Measurements from ENCODE around the gene AQP2. TPM values are rescaled to one million over a fixed set of nuclear protein-coding genes. Genes with fewer than 3 reads are reported as not detected.

The AQP2 gene
- total RNA-seq, 1 donor from 2014 or later, result 0.70 TPM

DNA sequence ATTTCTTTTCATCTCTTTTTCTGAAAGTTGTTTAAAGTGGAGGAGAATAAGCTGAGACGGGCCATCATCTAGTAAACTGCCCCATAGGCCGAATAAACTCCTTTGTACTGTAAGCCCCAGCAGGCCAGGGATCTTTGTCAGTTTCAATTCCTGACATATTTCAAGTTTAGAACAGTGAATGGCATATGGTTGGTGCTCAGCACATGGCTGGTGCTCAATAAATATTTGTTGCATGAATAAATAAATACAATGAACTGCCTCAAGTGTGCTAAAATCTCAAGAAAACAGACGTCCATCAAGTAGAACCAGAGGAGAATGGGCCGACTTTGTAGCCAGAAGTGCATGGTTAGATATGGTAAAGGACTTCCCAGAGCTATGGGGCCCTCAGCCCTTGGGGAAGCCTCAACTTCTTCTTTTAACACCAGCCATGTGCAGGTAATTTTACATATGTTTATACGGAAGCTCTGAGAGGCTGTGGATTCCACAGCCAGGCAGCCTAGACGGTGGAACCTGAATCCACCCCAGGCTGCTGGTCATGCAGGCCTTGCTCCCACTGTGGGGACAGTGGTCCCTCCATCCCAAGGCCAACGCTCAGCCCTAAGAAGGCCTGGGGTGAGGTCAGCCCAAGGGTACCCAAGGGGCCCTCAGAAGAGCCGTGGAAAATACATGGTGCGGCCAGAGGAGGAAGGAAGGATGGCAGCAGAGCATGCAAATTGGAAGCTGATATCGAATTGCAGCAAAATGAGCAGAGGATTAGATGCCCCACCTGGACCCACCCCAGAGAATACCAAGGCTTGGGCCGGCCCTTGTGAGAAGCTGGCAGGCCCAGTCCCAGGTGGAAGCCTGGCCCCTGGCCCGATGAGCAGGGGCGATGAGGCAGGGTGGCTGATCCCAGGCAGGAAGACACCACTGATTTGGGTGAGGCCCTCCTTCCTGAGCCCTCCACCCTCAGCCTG lies 8.7 kb upstream of the AQP2 start:
- DNase-seq (ENCODE audit: low spot score), result no peak

DNA sequence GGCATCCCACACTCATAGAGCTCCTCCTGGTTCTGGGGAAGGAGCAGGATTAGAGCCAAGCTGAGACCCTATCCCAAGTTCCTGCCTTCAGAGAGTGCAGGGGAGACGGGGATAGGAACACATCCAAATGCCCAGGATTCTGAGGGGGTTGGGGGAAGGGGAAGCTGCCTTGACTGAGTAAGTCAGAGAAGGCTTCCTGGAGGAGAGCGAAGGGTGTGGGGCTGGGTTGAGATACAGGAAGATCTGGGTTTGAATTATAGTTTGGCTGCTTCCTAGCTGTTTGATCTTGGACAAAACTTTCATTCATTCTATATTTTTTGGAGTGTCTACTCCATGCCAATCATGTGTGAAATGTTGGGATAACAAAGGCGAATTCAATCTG lies 8.0 kb upstream of the AQP2 start:
- no peak for DNase-seq (ENCODE audit: low spot score)

DNA sequence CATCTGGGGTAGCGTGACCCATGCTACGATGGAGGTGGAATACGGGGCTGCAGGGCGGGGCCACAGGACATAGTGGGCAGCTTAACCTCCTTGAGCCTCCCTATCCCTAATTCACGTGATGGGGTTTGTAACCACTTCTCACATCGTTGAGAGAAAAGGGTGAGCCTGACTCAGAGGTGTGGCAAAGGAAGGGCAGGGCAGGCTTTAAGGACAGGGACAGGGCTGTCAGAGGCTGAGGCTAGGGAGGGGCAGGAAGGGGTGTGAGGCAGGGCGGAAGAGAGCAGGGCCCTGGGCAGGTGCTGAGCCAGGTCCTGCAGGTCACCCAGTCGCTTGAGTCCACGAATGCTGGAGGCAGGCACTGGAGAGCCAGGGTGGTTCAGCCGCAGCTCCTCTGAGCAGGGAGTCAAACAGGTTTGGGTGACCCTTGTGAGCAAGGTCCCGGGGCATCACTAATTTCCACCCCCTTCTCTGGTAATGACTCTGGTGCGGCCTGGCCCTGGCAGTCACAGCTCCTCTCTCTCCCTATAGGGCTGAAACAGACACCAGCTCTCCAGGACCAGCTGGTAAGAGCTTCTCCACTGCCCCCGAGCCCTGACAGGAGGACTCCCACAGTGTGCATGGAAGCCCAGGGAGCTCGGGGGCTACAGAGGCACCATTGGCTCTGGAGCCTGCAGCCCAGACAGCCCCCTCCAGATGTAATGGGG lies 7.5 kb upstream of the AQP2 start:
- DNase-seq (ENCODE audit: low spot score), result no peak

DNA sequence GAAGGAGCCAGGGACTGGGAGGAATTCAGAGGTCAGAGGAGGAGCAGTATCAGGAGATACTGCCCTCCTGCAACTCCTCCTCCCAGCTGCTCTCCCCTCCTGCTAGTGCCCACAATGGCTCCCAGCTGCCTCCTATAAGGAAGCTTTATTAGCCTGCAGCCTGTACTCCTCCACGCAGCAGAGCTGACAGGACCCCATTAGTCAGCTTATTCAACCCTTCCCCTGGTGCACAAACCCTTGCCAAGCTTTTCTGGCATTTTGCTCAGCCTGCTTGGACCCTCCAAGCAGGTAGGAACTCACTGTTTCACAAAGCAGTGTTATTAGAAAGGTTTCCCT lies 6.9 kb upstream of the AQP2 start:
- no peak for DNase-seq (ENCODE audit: low spot score)

DNA sequence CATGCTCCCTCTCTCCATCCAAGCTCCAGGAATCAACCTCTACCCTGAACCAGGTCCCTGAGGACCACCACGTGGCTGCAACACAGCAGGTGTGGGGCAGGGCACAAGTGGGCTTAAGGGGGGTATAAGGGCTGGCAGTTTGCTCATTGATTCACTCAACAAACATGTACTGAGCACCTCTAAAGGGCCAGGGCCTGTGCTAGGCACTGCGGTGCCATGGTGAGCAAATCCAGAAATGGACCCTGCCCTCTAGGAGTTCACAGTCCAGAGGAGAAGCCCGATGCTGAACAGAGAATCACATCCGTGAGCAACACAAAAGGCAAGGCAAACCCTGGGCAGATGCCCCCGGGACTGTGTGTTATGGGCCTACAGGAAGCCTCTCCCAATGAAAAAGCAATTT lies 6.5 kb upstream of the AQP2 start:
- DNase-seq (ENCODE audit: low spot score), result no peak

DNA sequence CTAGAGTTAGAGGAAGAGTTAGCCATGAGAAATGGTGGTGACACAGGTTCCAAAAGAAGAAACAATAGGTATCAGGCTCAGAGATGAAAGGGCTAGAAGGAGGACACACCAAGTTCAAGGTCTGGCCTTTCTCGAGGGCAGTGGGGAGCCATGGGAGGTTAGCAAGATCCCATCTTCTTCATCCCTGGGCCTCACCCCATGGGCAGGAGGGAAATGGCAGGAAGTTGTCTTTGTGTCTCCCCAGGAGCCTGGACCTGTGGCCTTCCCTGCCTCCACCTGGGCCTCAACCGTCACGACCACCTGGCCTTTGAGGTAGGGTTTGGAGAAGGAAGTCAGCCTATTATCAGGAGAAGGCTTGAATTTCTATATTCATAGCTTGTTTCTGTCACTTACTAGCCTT lies 5.8 kb upstream of the AQP2 start:
- no peak for DNase-seq (ENCODE audit: low spot score)

DNA sequence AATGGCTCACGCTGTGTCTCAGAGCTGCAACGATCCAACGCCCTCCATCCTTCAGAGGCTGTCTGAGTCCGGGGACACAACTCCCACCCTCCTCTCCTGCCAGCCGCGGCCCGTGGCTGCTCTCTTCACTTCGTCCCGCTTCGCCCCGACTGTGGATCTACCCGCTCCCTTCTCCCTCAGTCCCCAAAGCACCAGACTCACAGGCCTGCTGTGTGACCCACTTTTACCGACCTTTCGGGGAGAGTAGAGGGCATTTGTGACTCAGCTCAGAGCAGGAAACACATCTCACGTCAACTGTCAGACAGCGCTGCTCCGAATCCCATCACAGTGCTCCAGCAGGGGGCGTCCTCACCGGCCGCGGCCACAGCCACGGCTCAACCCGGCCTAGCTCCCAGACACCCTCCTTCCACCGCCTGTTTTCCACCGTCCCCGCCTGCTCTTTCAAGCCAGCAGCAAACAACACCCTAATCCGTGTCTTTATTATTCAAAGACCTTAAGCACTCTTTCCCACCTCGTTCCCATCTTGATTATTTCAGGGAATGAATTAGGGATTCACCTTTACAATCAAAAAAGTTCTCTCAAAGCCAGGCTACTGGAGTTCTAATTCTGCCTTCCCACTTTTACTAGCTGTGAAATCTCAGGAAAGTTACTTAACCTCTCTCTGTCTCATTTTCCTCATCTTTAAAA lies 5.0 kb upstream of the AQP2 start:
- DNase-seq (ENCODE audit: low spot score), result peak; percentile 85

DNA sequence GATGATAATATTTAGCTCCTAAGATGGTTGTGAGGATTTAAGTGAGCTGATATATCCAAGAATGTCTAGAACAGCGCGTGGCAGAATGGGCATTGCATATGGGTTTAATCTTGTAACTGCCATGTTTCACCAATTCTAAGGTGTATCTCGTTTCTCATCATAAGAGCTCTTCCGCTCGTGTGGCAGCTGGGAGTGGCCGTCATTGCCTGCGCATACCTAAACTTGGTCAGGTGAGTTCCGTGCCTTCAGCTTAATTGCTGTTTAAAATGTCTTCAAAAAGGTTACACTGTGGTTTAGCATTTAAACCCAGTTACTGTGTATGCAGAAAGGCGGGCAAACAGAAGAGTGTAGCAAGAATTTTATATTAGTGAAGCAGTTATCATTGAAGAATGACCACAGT lies 4.5 kb upstream of the AQP2 start:
- no peak for DNase-seq (ENCODE audit: low spot score)

DNA sequence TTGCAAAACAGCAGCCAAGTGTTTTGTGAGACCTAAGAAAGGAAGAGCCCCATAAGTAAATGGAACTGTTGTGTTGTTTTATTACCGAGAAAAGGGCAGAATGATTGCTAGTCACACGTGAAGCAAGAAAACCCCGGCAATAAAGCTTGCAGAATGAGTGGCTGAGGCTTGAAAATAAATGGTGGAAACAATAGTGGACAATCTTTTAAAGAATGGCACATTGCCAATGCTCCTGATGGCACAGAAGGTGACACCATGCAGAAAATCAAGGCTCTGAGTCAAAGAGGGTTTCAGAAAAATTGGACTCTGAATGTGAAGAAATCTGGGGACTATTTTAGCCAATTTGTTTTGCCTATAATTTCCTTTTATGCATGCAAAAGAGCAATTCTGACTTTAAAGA lies 4.0 kb upstream of the AQP2 start:
- no peak for DNase-seq (ENCODE audit: low spot score)

DNA sequence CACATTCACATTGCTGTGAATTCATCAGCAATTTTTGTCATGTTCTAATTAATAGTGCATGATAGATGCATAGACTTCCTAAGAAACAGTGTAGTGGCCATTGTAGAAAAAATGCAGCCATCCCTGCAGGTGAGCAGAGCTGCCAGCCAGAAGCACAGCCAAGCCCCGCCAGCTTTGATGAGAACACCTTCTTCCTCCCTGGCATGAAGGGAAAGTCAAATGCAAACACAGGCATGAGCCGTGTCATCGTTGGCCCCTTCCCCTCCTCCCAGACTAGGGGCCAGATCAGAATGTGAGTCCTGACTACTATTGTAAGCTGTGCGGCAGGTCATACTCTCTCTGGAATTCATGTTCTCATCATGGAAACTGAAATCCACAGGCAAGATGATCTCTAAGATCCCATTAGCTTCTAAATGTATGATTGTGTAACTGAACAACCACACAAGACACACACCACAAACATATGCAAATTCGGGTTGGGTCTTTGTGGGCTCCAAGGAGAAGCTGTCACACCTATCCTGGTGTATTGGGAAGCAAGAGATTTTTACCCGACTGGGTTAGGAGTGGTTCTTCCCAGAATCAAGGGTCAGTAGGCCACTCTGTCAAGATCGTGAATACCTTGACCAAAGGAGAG lies 2.8 kb upstream of the AQP2 start:
- no peak for DNase-seq (ENCODE audit: low spot score)

DNA sequence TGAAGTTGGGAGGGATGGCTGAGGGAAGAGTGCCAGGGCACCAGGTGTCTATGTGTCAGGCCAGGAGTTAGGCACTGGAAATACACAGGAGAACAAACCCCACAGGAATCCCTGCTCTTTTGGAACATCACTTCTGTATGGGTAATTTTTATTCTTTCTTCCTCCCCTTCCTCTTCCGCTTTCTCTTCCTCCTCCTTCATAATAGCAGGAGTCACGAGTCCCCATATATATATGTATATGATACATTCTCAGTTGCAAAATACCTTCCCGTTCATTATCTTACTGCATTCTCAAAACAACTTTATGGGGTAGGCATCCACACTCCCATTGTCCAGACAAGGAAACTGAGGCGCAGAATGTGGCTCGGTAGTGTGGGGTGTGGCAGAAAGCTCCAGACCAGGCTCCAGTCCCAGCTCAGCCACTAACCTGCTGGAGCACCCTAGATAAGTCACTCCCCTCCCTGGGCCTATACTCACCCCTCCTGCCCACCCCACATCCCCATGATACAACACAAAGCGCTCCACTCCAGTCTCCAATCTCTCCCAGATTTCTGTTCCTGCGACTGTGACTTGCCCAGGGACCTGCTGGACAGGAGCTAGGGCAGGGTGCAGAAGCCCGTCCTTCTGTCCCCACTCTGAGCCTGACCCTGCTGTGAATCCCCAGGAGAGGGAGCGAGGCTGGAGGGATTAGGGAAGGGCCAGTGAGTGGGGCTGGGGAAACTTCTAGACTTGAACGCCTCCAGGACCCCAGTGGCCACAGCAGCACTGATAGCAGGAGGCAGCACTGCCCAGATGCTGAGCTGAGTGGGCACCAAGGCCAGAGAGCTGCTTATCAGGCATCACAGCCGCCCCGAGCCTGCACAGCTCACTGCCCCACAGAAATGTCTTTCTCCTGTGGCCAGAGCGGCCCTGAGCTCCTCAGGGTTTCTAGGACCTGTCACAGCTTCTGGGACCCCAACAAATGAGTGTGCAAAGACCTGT lies 1.4 kb upstream of the AQP2 start:
- no peak for DNase-seq (ENCODE audit: low spot score)

DNA sequence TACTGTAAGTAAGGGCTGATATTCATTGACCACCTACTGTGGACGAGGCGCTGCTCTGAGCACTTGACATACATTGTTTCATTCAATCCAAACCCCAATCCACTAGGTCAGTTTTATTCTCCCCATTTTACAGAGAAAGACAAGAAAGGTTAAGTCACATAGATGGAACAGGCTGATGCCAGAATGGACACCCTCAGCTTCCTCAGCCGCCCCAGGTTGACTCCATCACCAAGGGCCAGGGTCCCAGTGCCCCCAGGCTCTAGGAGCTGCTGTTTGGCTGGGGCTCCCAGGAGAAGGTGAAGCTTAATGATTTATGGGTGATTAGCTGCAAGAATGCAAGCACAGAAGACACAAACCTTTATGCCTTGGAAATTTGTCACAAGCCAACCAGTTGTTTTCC lies 671 bp upstream of the AQP2 start:
- no peak for DNase-seq (ENCODE audit: low spot score)

DNA sequence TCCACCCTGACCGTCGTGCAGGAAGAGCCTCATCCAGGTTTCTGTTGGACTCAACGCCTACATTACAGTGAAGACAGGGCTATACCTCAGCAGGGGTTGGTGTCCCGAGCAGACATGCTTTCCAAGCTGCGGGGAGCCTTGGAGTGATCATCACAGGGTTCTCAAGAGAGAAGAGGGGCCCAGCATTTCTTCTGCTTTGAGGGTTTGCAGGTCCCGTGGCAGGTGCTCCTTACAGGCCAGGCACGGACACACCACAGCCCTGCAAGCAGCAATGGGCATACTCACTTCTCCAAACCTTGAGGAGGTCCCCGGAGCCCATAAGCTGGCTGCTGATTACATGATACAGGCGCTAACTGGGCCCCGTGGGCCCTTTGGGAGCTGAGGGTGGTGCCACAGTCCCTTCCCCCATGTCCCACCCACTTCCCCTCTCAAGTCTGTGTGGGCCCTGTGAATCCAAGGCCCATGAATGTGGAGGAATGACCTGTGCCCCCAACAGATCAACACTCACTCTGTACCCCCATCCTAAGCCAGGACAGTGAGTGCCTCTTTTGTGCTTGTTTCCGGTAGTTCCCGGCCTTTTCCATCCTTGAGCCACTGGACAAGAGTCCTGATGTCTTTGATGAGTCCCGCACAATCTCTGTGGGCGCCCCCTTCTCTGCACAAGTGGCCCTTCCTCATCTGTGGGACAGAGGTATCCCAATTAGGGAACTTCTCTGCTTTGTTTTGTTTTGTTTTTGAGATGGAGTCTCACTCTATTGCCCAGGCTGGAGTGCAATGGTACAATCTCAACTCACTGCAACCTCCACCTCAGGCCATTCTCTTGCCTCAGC lies 1.1 kb downstream of the AQP2 start:
- DNase-seq (ENCODE audit: low spot score), result no peak

DNA sequence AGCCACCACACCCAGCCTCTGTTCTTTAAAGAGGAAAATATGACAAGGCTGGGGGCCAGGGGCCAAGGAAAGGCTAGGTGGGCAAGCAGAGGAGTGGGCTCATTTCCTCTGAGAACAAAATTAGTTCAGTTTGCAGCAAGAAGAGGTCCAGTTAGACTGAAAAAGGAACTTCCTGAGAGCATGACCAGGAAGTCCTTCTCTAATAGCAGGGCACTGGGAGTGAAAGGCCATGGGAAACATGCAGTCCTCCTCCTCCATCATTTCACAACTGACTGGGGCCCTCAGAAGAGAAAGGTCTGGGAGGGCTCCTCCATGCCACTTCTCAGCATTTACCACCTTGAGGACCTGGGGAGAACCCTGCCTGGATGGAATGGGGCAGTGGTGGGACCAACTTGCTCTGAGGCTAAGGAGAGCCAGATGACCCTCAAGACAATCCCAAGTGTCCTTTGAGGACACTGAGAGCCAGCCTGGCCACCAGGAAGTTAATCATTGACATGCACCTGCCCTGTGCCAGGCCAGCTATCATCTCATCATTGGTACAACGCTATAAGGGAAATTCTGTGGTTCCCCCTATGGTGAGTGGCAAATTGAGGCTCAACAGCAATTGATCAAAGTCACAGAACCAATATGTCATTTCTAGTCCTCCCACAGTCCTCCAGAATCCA lies 2.0 kb downstream of the AQP2 start:
- DNase-seq (ENCODE audit: low spot score), result no peak

DNA sequence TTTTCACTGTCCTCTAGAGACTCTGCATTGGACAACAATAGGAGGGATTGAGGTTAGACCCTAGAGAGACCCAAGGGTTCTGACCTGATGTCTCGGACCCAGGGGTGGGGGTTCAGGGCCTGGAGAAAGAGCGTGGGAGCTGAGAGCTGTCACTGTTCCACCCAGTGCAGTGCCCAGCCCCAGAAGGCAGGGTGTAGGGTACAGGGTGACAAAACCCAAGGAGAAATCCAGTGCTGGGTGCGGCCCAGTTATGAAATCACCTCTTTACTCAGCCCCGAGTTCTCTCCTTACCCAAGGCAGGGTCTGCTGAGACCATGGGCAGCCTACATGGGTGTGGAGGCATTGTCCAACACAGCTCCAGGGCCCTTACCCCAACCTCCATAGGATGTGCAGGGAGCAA lies 2.6 kb downstream of the AQP2 start:
- no peak for DNase-seq (ENCODE audit: low spot score)

DNA sequence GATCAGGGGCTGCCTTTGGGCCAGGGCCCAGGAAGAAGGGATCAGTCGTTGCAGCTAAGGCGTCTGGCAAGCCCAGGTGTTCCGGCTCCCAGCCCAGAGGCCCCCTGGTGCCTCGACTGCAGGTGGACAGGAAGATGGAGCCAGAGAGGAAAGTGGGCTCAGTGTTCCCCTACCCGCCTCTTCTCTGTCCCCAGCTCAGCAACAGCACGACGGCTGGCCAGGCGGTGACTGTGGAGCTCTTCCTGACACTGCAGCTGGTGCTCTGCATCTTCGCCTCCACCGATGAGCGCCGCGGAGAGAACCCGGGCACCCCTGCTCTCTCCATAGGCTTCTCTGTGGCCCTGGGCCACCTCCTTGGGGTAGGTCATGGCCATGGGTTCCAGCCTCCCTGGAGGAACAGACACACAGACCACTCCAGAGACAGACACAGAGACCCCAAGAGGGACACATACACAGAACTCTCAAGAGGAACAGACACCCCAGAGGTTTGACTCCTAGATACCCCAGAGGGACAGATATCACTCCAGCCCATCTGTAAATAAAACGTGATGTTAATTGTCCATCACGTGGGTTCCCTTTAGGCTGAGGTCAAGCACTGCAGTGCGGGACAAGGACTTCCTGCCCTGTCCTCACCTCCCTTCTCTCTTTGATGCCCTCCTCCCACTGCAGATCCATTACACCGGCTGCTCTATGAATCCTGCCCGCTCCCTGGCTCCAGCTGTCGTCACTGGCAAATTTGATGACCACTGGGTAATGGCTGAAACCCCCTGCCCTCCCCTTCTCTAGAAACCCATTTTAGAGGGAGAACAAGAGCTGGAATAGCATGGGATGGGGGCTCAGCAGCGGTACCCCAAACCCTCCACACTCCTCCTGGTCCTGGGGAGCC lies 3.7 kb downstream of the AQP2 start:
- no peak for DNase-seq (ENCODE audit: low spot score)

DNA sequence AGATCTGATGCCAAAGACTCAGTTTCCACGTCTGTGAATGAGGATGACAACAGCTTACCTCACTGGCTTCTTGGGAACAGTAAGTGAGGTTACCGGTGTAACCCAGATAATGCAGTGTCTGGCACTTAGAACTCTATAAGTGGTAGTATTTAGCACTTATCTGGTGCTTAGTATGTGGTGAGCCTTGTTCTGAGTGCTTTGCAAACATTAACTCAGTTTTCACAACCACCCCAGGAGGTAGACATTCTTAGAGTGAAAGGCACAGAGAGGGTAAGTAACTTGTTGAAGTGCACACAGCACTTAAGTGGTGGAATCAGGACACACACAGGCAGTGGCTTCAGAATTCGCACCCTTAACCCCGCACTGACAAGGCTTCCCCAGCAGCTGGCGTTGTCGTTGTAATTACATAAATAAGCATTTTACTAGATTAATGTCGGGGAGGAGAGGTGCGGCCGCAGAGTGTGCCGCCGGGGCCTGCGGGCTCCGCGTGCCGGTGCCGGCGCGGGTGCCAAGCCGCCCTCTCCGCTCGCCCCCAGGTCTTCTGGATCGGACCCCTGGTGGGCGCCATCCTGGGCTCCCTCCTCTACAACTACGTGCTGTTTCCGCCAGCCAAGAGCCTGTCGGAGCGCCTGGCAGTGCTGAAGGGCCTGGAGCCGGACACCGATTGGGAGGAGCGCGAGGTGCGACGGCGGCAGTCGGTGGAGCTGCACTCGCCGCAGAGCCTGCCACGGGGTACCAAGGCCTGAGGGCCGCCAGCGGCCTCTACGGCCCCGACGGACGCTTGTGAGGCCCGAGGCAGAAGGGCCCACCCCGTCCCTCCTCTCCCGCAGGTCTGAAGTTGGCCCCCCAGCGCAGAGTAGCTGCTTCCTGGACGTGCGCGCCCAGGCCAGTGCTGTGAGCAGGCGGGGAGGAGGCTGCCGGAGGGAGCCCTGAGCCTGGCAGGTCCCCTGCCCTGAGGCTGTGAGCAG lies 4.6 kb downstream of the AQP2 start:
- no peak for DNase-seq (ENCODE audit: low spot score)
